Peyer's patch (tissue), 4 donors: ENCODE results near the gene ATG5. TPM values are rescaled to one million over a fixed set of nuclear protein-coding genes. Genes with fewer than 3 reads are reported as not detected.

Source experiments
- DNase-seq, 3 donors: peaks; one replicate each; pipeline ENCODE4 v3.0.0-alpha.2; 2017 to 2019
- H3K27ac ChIP-seq, 4 donors: fragments of 200-600 bp; sonication (generic); one replicate each; pipeline ENCODE4 v1.5.1; 2016 to 2019
- H3K27me3 ChIP-seq, 2 donors: fragments of 200-600 bp; sonication (generic); one replicate each; pipeline ENCODE4 v1.5.1; 2019
- H3K36me3 ChIP-seq, 3 donors: fragments of 200-600 bp; sonication (generic); one replicate each; pipeline ENCODE4 v1.5.1; 2016 to 2019
- H3K4me1 ChIP-seq, 4 donors: fragments of 200-600 bp; sonication (generic); one replicate each; pipeline ENCODE4 v1.5.1; 2016 to 2019
- H3K4me3 ChIP-seq, 4 donors: fragments of 200-600 bp; sonication (generic); 1 replicate in 3 of 4; 2 replicates in 1 of 4; pipeline ENCODE4 v1.5.1; 2016 to 2019; ENCODE audit warnings: mild to moderate bottlenecking in 1 of 4
- H3K9me3 ChIP-seq, 4 donors: fragments of 200-600 bp; sonication (generic); one replicate each; pipeline ENCODE4 v1.5.1; 2016 to 2019; ENCODE audit warnings: mild to moderate bottlenecking in 1 of 4
- CTCF ChIP-seq, 6 experiments: fragments of 450-650 bp in 4 of 6; fragments of 200-600 bp in 2 of 6; sonication (generic) in 1 of 6; IDR thresholded peaks; one replicate each; pipeline ENCODE4 v1.5.1; 2017 to 2019; ENCODE audit warnings: antibody characterized with exemption in 6 of 6, mild to moderate bottlenecking in 3 of 6, moderate library complexity in 1 of 6
- POLR2A ChIP-seq, 2 donors: fragments of 450-650 bp; IDR thresholded peaks; one replicate each; pipeline ENCODE4 v1.5.1; 2017; ENCODE audit warnings: antibody characterized with exemption in 2 of 2, mild to moderate bottlenecking in 2 of 2, moderate library complexity in 2 of 2
- small RNA-seq, 2 donors: library from RNA; depleted of rRNA; stranded (forward); fragments of <200 nt; gene quantifications; one replicate each; pipeline ENCODE3, GENCODE V24; 2016
- total RNA-seq, 4 donors: library from RNA; depleted of rRNA; stranded (reverse); fragments of >200 nt; gene quantifications; one replicate each; pipeline ENCODE4 v1.1.0, GENCODE V29; 2016

The ATG5 gene
- total RNA-seq, 4 donors from 2014 or later, result 42.7 to 73.4 (median 60.2) TPM

- peak overlapping the region in 2 of 4 donors; percentile 61 to 62 for H3K27ac ChIP-seq
- H3K4me3 ChIP-seq, result peak overlapping the region in 1 of 4 donors; percentile 13
- no peaks in the 10 kb centered on the region for H3K36me3 ChIP-seq
- TF ChIP-seq POLR2A (IDR thresholded peaks at IDR 0.05) (no peak), CTCF (IDR thresholded peaks at IDR 0.05) (no peak)
- no peak for DNase-seq
- H3K9me3 ChIP-seq, result no peaks in the 10 kb centered on the region
- no peaks in the 10 kb centered on the region for H3K27me3 ChIP-seq
- H3K4me1 ChIP-seq, result peaks cover 0 to 21% (median 0%) of the 10 kb centered on the region in 4 donors
Measured at GRCh38 chr6:106135911-106136571, 189.5 kb downstream of the ATG5 start.

GRCh38 chr6:106134906-106135634 lies 190.5 kb downstream of the ATG5 start:
- H3K27ac ChIP-seq, result peak overlapping the region in 3 of 4 donors; percentile 7 to 62 (median 61)
- peak in 2 of 3 donors; percentile 79 to 85 for DNase-seq

More at GRCh38 chr6:106134906-106135634, 190.5 kb downstream of the ATG5 start:
- Histone ChIP-seq H3K9me3 (no peaks in the 10 kb centered on the region), H3K4me3 (peak overlapping the region in 1 of 4 donors; percentile 13), H3K4me1 (peaks cover 0 to 21% (median 0%) of the 10 kb centered on the region in 4 donors), H3K36me3 (no peaks in the 10 kb centered on the region), H3K27me3 (no peaks in the 10 kb centered on the region)
- TF ChIP-seq POLR2A (IDR thresholded peaks at IDR 0.05), result no peak
- TF ChIP-seq CTCF (IDR thresholded peaks at IDR 0.05), result no peak

Small RNAs within 50 kb of the gene (small RNA-seq; reads per million reads assigned to genes)
- gene RF00015 (0 reads per million in 2 donors), gene RN7SL47P (0 to 0.06 reads per million in 2 donors), gene RNU6-344P (0 reads per million in 2 donors)

Other genes starting within 250 kb of the ATG5 start
- gene PRDM1, start 239.4 kb downstream of the ATG5 start, total RNA-seq, result 10 to 100 TPM in 3 of 4 donors, 1 to 10 TPM in 1; 6.4 to 57.8 (median 14.9) TPM
- gene CRYBG1, start 35.0 kb upstream of the ATG5 start, total RNA-seq, result 10 to 100 TPM; 54.5 to 66.4 (median 59.8) TPM